Transverse colon (tissue), 3 donors: ENCODE data around the gene SLC6A4.

ENCODE experiments used
- POLR2A ChIP-seq: fragments of 450-650 bp; IDR thresholded peaks from one replicate; pipeline ENCODE4 v1.6.1; 2016; ENCODE audit warnings: antibody characterized with exemption, mild to moderate bottlenecking, moderate library complexity
- POLR2AphosphoS5 ChIP-seq, 3 donors: sonication (generic); formaldehyde crosslinking; IDR thresholded peaks; one replicate each; pipeline ENCODE4 v1.6.1; 2016; ENCODE audit warnings: antibody characterized with exemption in 3 of 3

- TF ChIP-seq POLR2A (no peak), POLR2AphosphoS5 (IDR thresholded peaks at IDR 0.05) (no peak)
Observed at GRCh38 chr17:30225919-30226553, 9.5 kb downstream of the SLC6A4 start.
